COR-L47 (cell line): Measurements from ENCODE around the gene MGAT4B.
"Not testable (repeated sequence)": the region's sequence is repeated elsewhere in the genome, so short reads cannot be mapped to it uniquely, and the experiment has no call there.

Experiments used
- DNase-seq: peaks from one replicate; lab custom pipeline; 2025; lab: John Stamatoyannopoulos, UW

MGAT4B gene

GRCh38 chr5:179806250-179807048 is at the start of gene MGAT4B:
Gene MGAT4B, minus strand, starts transcription at chr5:179806866. Its CDS starts 283 bp downstream, at chr5:179806583.
- peak; percentile 50 for DNase-seq

DNA sequence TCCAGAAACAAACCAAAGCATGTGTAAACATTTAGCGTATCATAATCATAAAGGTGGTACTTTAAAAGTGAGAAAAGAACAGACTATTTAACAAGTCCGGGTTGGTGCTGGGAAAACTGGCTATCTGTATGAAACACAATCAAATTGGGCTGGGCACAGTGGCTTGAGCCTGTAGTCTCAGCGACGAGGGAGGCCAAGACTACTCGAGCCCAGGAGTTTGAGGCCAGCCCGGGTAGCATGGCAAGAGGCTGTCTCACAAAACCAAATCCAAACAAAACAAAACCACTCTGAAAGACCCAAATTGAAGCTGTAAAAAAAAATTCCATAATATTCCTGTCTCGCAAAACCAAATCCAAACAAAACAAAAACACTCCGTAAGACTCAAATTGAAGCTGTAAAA is 47.7 kb upstream of the MGAT4B start:
- no peak for DNase-seq

DNA sequence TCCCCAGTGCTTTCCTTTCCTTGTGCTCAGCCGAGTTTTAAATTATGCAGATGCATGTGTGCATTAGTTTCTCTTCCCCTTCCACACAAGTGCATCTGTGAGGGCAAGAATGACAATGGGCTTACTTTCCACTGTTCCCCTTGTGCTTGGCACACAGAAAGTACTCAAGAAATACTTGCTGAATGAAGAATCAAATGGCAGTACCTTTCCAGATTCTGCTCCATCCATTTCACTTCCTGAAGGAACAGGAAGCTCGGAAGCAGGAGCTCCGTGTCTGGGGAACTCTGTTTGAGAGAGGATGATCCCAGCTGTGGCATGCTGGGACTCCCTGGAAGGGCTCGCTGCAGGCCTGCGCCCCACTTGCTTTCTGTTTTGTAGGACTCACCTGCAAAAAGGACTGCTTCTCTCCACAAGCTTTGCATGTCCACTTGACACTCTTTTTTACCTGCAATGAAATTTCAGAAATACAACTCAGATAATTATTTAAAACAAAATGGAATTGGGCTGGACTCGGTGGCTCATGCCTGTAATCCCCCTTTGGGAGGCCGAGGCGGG is 46.4 kb upstream of the MGAT4B start:
- no peak for DNase-seq

GRCh38 chr5:179841621-179842020 is 35.0 kb upstream of the MGAT4B start:
- DNase-seq, result no peak

DNA sequence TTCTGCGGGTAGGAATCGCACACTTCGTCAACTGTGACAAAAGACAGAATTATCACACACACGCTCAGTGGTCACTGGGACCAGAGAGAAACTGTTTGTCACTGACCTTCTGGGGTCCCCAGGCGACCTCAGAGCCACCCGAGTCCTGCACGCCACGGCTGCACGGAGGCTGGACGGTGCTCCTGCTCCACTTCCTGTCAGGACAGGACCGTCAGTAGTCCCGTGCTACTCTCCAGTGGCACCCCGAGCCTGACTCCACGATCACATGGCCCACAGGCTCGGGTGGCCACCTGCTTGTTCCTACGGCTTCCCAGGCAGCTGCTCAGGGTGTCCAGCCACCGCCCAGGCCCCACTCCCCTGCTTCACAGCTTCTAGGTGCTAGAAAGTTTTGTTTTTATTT is 34.1 kb upstream of the MGAT4B start:
- no peak for DNase-seq

- no peak for DNase-seq
These were observed 33.7 kb upstream of the MGAT4B start for GRCh38 chr5:179840321-179840720.

DNA sequence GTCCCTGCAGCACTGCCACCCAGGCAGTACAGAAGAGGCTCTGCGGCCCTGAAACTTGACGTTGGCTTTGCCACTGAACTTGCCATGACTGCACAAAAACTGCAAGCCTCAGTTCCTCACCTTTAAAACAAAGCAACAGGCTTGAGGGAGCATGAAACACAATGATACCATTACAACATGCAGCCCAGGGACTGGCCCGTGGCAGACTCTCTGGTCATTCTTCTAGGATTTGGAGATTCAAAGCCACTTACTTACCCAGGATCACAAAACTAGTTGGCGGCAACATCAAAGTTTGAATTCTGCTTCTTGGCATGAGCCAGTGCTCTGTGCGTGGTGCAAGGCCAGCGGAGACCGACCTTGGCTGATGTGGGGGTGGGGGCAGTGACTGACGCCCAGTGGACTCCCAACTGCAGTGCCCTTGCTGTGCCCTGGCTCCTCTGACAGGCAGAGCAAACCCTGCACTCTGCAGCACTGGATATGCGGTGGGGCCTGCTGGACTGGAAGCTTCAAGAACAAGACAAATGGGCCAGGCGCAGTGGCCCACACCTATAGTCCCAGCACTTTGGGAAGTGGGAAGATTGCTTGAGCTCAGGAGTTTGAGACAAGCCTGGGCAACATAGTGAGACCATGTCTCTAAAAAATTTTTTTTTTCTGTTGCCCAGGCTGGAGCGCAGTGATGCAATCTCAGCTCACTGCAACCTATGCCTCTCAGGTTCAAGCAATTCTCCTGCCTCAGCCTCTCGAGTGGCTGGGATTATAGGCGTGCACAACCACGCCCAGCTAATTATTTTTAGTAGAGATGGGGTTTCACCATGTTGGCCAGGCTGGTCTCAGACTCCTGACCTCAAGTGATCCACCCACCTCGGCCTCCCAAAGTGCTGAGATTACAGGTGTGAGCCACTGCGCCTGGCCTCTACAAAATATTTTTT is 32.9 kb upstream of the MGAT4B start:
- DNase-seq, result no peak

GRCh38 chr5:179837076-179838011 is 30.7 kb upstream of the MGAT4B start:
- no peak for DNase-seq

GRCh38 chr5:179836225-179837019 is 29.8 kb upstream of the MGAT4B start:
- no peak for DNase-seq

DNA sequence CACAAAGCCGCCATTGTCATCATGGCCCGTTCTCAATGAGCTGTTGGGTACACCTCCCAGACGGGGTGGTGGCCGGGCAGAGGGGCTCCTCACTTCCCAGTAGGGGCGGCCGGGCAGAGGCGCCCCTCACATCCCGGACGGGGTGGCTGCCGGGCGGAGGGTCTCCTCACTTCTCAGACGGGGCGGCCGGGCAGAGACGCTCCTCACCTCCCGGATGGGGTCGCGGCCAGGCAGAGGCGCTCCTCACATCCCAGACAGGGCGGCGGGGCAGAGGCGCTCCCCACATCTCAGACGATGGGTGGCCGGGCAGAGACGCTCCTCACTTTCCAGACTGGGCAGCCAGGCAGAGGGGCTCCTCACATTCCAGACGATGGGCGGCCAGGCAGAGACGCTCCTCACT is 28.2 kb upstream of the MGAT4B start:
- DNase-seq, result not testable (repeated sequence)

- no peak for DNase-seq
These were observed 27.5 kb upstream of the MGAT4B start for GRCh38 chr5:179834120-179834519.

- DNase-seq, result no peak
These were observed 27.0 kb upstream of the MGAT4B start for GRCh38 chr5:179833709-179834070.

GRCh38 chr5:179833056-179833708 is 26.5 kb upstream of the MGAT4B start:
- no peak for DNase-seq

DNA sequence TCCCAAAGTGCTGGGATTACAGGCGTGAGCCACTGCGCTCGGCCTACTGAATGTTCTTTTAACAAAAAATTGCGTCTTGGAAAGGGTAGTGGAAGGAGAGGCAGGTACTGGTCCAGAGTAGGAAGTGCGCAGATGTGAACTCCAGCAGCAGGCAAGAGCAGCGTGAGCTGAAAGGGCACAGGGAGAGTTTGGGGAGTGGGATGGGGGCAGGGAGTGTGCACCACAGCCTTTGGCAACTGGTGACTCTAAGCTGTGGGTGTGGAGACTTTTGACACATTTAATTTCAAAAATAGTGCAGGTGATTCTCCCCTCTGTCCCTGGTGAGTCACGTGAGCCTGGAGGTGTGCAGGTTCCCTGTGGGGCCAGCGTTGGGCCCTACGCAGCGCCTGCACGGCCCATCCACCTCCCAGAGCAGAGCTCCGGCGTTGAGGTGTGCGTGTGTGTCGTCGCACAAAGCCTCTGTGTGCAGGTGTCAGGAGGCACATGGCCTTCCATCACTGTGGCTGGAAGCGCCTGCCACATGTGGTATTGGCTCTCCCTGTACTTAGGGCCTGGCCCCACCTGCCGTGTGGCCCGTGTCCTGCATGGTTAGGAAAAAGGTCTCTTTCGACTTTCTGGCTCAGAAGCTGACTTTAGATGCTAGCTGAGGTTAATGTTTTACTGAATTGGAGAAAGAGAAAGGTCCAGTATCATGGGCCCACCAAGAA is 25.5 kb upstream of the MGAT4B start:
- DNase-seq, result no peak

DNA sequence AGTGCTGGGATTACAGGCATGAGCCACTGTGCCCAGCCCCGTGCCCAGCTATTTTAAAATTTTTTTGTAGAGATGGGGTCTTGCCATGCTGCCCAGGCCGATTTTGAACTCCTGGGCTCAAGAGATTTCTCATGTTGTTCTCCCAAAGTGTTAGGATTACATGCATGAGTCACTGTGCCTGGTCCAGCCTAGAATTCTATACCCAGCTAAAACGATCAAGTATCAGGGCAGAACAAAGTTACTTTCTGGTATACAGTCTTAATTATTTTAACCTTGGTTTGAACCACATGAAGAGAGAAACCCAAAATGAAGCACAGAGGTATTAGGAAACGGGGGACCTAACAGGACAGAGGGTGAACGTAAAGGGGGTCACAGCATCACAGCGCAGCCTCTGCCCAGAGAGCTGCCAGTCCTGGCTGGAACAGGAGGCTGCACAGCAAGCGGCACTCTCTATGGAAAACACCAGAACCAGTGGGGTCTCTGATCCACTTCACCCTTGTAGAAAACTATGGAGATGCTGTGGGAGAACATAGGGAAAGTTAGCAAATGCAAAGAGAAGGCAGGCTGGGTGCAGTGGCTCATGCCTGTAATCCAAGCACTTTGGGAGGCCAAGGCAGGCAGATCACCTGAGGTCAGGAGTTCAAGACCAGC is 24.3 kb upstream of the MGAT4B start:
- no peak for DNase-seq

GRCh38 chr5:179829732-179830435 is 23.2 kb upstream of the MGAT4B start:
- no peak for DNase-seq

DNA sequence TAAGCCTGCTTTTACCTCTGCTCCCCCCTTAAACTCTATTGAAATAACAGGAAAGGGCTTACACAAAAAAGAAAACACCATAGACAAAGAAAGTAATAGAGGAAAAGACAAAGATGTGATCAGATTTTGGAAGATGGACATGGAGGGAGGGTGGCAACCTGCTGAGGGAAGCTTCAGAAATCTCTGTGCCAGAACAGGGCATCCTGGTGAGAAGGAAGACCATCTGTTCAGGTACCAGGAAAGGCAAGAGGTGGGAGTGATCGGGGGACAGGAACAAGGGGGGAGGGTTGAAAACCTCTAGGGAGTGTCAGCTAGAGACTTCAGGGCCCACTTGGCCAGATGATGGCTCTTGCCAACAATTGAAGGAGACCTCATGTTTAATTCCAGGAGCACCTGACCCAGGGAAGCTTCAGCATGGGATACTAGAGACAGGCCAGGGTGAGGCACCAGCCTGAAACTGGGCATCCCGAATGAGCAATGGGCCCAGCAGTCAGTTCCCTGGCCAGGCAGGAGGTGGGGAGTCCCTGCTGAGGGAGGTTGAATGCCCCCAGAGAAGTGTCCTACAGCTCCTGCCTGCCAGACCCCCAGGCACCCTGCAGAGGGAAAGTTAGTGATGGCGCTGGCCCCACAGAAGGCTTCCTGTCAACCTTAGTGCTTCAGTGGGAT is 22.2 kb upstream of the MGAT4B start:
- DNase-seq, result no peak

DNA sequence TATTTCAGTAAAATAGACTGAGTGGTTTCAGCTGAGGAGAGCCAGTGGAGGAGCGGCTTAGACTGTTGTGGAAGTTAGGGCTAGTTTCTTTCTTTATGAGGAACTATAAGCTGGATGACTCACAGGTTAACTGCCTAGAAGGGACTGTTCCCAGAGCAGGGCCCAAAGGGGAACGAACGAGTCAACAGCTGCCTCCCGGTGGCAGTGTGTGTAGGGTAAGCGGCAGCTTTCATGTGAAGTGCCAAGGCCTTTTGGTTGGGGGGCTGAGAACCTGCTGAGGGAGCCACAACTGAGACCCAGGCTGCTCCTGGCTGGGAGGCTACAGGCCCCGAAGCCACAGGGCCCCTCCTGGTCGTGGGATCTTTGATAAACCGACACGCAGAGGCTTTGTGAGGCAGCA is 21.0 kb upstream of the MGAT4B start:
- no peak for DNase-seq
